ENCODE data around the gene RBM47.
A peak's percentile ranks its signal among the peaks of the same experiment; 100 is the strongest.

The RBM47 gene

GRCh38 chr4:40502934-40503333, 126.7 kb downstream of the RBM47 start:
- Histone ChIP-seq H3K27me3 (no peaks in the 10 kb centered on the region), H4K20me1 (peaks cover 0 to 100% (median 0%) of the 10 kb centered on the region in 11 experiments; a peak in 5 of 22 replicates), H3K4me3 (0 out of 20 replicates have a peak overlapping the region, but pooled peaks of 1 of the 10 experiments have one; percentile 9), H3K9ac (peak overlapping the region in 4 of 11 experiments; percentile 3 to 47 (median 38); a peak in 3 of 22 replicates), H3K27ac (peak overlapping the region in 9 of 11 experiments; percentile 10 to 78 (median 53); a peak in 13 of 22 replicates), H3K4me2 (peak overlapping the region in 10 of 11 experiments; percentile 6 to 83 (median 56); a peak in 18 of 22 replicates), H3K4me1 (peaks cover 19 to 70% (median 48%) of the 10 kb centered on the region in 10 experiments), H3K36me3 (peaks cover 0 to 55% (median 0%) of the 10 kb centered on the region in 11 experiments; a peak in 5 of 22 replicates), H3K9me3 (replicated peaks in 1 of 11) (no peaks in the 10 kb centered on the region)
- no peak for TF ChIP-seq Cebpa-rat (IDR thresholded peaks at IDR 0.05)

- H3K4me1 ChIP-seq = peaks cover 19 to 65% (median 48%) of the 10 kb centered on the region in 10 experiments
- TF ChIP-seq Cebpa-rat (IDR thresholded peaks at IDR 0.05) = no peak
- peak overlapping the region in 7 of 11 experiments; percentile 10 to 78 (median 64); a peak in 12 of 22 replicates for H3K27ac ChIP-seq
- H3K4me2 ChIP-seq = peak overlapping the region; percentile 6 to 83 (median 54); a peak in 19 of 22 replicates
- H3K27me3 ChIP-seq = no peaks in the 10 kb centered on the region
- H3K36me3 ChIP-seq = peaks cover 0 to 53% (median 0%) of the 10 kb centered on the region in 11 experiments; a peak in 5 of 22 replicates
- H3K4me3 ChIP-seq = no peak overlapping the region
- no peaks in the 10 kb centered on the region for H3K9me3 ChIP-seq (replicated peaks in 1 of 11)
- peak overlapping the region in 3 of 11 experiments; percentile 28 to 47 (median 40); a peak in 3 of 22 replicates for H3K9ac ChIP-seq
- peaks cover 0 to 100% (median 0%) of the 10 kb centered on the region in 11 experiments; a peak in 4 of 22 replicates for H4K20me1 ChIP-seq
Observed at GRCh38 chr4:40502220-40502619, 127.4 kb downstream of the RBM47 start.

GRCh38 chr4:40500781-40501180, 128.9 kb downstream of the RBM47 start:
- peaks cover 11 to 64% (median 37%) of the 10 kb centered on the region in 10 experiments for H3K4me1 ChIP-seq
- no peak overlapping the region for H3K27ac ChIP-seq
- TF ChIP-seq Cebpa-rat (IDR thresholded peaks at IDR 0.05) = no peak
- no peak overlapping the region for H3K4me2 ChIP-seq
- H3K36me3 ChIP-seq = peaks cover 0 to 47% (median 0%) of the 10 kb centered on the region in 11 experiments; a peak in 5 of 22 replicates
- H3K27me3 ChIP-seq = no peaks in the 10 kb centered on the region
- H3K9me3 ChIP-seq (replicated peaks in 1 of 11) = no peaks in the 10 kb centered on the region
- H3K4me3 ChIP-seq = no peak overlapping the region
- H4K20me1 ChIP-seq = peaks cover 0 to 100% (median 0%) of the 10 kb centered on the region in 11 experiments; a peak in 4 of 22 replicates
- no peak overlapping the region for H3K9ac ChIP-seq

- no peak for TF ChIP-seq Cebpa-rat (IDR thresholded peaks at IDR 0.05)
- Histone ChIP-seq H3K9me3 (replicated peaks in 1 of 11) (no peaks in the 10 kb centered on the region), H3K4me3 (no peak overlapping the region), H3K27ac (peak overlapping the region in 3 of 11 experiments; percentile 48 to 58 (median 53); a peak in 6 of 22 replicates), H3K9ac (no peak overlapping the region), H3K27me3 (no peaks in the 10 kb centered on the region), H3K4me1 (peaks cover 0 to 92% (median 10%) of the 10 kb centered on the region in 10 experiments; a peak in 10 of 20 replicates), H3K4me2 (peak overlapping the region in 3 of 11 experiments; percentile 74 to 86 (median 79); a peak in 6 of 22 replicates), H3K36me3 (peaks cover 0 to 40% (median 0%) of the 10 kb centered on the region in 11 experiments; a peak in 4 of 22 replicates), H4K20me1 (peaks cover 0 to 99% (median 0%) of the 10 kb centered on the region in 11 experiments; a peak in 4 of 22 replicates)
Observed at GRCh38 chr4:40493160-40493559, 136.5 kb downstream of the RBM47 start.

GRCh38 chr4:40492691-40493090, 137.0 kb downstream of the RBM47 start:
- Histone ChIP-seq H3K36me3 (peaks cover 0 to 41% (median 0%) of the 10 kb centered on the region in 11 experiments; a peak in 4 of 22 replicates), H3K27ac (peak overlapping the region in 3 of 11 experiments; percentile 48 to 58 (median 53); a peak in 7 of 22 replicates), H3K4me1 (peaks cover 0 to 96% (median 13%) of the 10 kb centered on the region in 10 experiments; a peak in 12 of 20 replicates), H3K4me3 (no peak overlapping the region), H3K9ac (no peak overlapping the region), H3K9me3 (replicated peaks in 1 of 11) (no peaks in the 10 kb centered on the region), H4K20me1 (peaks cover 0 to 98% (median 0%) of the 10 kb centered on the region in 11 experiments; a peak in 4 of 22 replicates), H3K27me3 (no peaks in the 10 kb centered on the region), H3K4me2 (peak overlapping the region in 4 of 11 experiments; percentile 59 to 86 (median 76); a peak in 8 of 22 replicates)
- TF ChIP-seq Cebpa-rat (IDR thresholded peaks at IDR 0.05) = no peak

GRCh38 chr4:40490481-40490880, 139.2 kb downstream of the RBM47 start:
- Histone ChIP-seq H3K27ac (peak overlapping the region in 2 of 11 experiments; percentile 11 to 22; a peak in 3 of 22 replicates), H3K27me3 (no peaks in the 10 kb centered on the region), H3K4me2 (peak overlapping the region in 4 of 11 experiments; percentile 3 to 86 (median 76); a peak in 5 of 22 replicates), H3K4me1 (peaks cover 0 to 100% (median 35%) of the 10 kb centered on the region in 10 experiments; a peak in 16 of 20 replicates), H3K4me3 (no peak overlapping the region), H3K36me3 (peaks cover 0 to 41% (median 0%) of the 10 kb centered on the region in 11 experiments; a peak in 4 of 22 replicates), H3K9me3 (replicated peaks in 1 of 11) (peaks cover 0 to 11% (median 0%) of the 10 kb centered on the region in 11 experiments; a peak in 5 of 22 replicates), H3K9ac (no peak overlapping the region), H4K20me1 (peaks cover 0 to 98% (median 0%) of the 10 kb centered on the region in 11 experiments; a peak in 4 of 22 replicates)
- TF ChIP-seq Cebpa-rat (IDR thresholded peaks at IDR 0.05) = no peak

GRCh38 chr4:40489961-40490360, 139.7 kb downstream of the RBM47 start:
- Histone ChIP-seq H3K27ac (peak overlapping the region in 4 of 11 experiments; percentile 55 to 97 (median 76); a peak in 5 of 22 replicates), H3K4me1 (peaks cover 0 to 100% (median 40%) of the 10 kb centered on the region in 10 experiments; a peak in 16 of 20 replicates)
- no peak for TF ChIP-seq Cebpa-rat (IDR thresholded peaks at IDR 0.05)

GRCh38 chr4:40486534-40486933, 143.1 kb downstream of the RBM47 start:
- peak in 10 of 11 experiments; percentile 54 to 98 (median 86); a peak in 17 of 22 replicates for TF ChIP-seq Cebpa-rat (IDR thresholded peaks at IDR 0.05)
- peak overlapping the region in 8 of 11 experiments; percentile 12 to 82 (median 75); a peak in 15 of 22 replicates for H3K9ac ChIP-seq

More at GRCh38 chr4:40489961-40490360, 139.7 kb downstream of the RBM47 start:
- peak overlapping the region in 4 of 11 experiments; percentile 41 to 86 (median 74); a peak in 7 of 22 replicates for H3K4me2 ChIP-seq
- H3K9ac ChIP-seq = no peak overlapping the region
- H3K4me3 ChIP-seq = no peak overlapping the region
- no peaks in the 10 kb centered on the region for H3K27me3 ChIP-seq
- H4K20me1 ChIP-seq = peaks cover 0 to 96% (median 0%) of the 10 kb centered on the region in 11 experiments; a peak in 4 of 22 replicates
- H3K9me3 ChIP-seq (replicated peaks in 1 of 11) = peaks cover 0 to 14% (median 0%) of the 10 kb centered on the region in 11 experiments; a peak in 5 of 22 replicates
- peaks cover 0 to 41% (median 0%) of the 10 kb centered on the region in 11 experiments; a peak in 4 of 22 replicates for H3K36me3 ChIP-seq

More at GRCh38 chr4:40486534-40486933, 143.1 kb downstream of the RBM47 start:
- Histone ChIP-seq H3K27me3 (no peaks in the 10 kb centered on the region), H4K20me1 (peaks cover 0 to 96% (median 0%) of the 10 kb centered on the region in 11 experiments; a peak in 4 of 22 replicates), H3K4me1 (peaks cover 24 to 100% (median 67%) of the 10 kb centered on the region in 10 experiments), H3K27ac (peak overlapping the region; percentile 40 to 97 (median 86); a peak in 20 of 22 replicates), H3K9me3 (replicated peaks in 1 of 11) (peaks cover 0 to 18% (median 0%) of the 10 kb centered on the region in 11 experiments; a peak in 5 of 22 replicates), H3K4me3 (peak overlapping the region in 1 of 10 experiments; percentile 30; a peak in 1 of 20 replicates), H3K4me2 (peak overlapping the region; percentile 3 to 88 (median 65); a peak in 20 of 22 replicates), H3K36me3 (peaks cover 0 to 29% (median 0%) of the 10 kb centered on the region in 11 experiments; a peak in 2 of 22 replicates)
